Skeletal muscle cell (primary cell): ENCODE results near the gene SFN.
A peak's percentile ranks its signal among the peaks of the same experiment; 100 is the strongest.
"Not testable (repeated sequence)": the region's sequence is repeated elsewhere in the genome, so short reads cannot be mapped to it uniquely, and the experiment has no call there.

Source experiments
- DNase-seq: peaks from one replicate; pipeline ENCODE4 v3.0.0-alpha.2; 2010; ENCODE audit warnings: low read depth
- H3K4me3 ChIP-seq: 2 replicates; pipeline ENCODE4 v1.5.1; 2011; ENCODE audit warnings: low read depth, mild to moderate bottlenecking, control low read depth, low read length, moderate library complexity

SFN gene

GRCh38 chr1:26862781-26863684 is at the start of gene SFN:
SFN (plus strand) TSS chr1:26863149; CDS start chr1:26863213, 64 bp downstream.
- no peak for DNase-seq
- H3K4me3 ChIP-seq = peak within 1 kb of the TSS; percentile 66

- no peak overlapping the region for H3K4me3 ChIP-seq
- no peak for DNase-seq
Measured at GRCh38 chr1:26814377-26814776, 48.6 kb upstream of the SFN start.

- no peak for DNase-seq
- no peak overlapping the region for H3K4me3 ChIP-seq
Measured at GRCh38 chr1:26814893-26815292, 48.1 kb upstream of the SFN start.

GRCh38 chr1:26820784-26821269 is 42.1 kb upstream of the SFN start:
- DNase-seq = no peak
- H3K4me3 ChIP-seq = no peak overlapping the region

- DNase-seq = no peak
- no peak overlapping the region for H3K4me3 ChIP-seq
Measured at GRCh38 chr1:26822737-26823395, 40.1 kb upstream of the SFN start.

GRCh38 chr1:26824731-26825130 is 38.2 kb upstream of the SFN start:
- DNase-seq = no peak
- no peak overlapping the region for H3K4me3 ChIP-seq

GRCh38 chr1:26826261-26827105 is 36.5 kb upstream of the SFN start, which contains the start of gene ZDHHC18:
ZDHHC18 (plus strand) TSS chr1:26826688; CDS start chr1:26826805, 117 bp downstream.
- peak within 1 kb of the TSS; percentile 63 for H3K4me3 ChIP-seq
- no peak for DNase-seq

- H3K4me3 ChIP-seq = peak overlapping the region; percentile 63
- DNase-seq = no peak
Measured at GRCh38 chr1:26827106-26827604, 35.8 kb upstream of the SFN start.

GRCh38 chr1:26827663-26828062 is 35.3 kb upstream of the SFN start:
- peak overlapping the region; percentile 63 for H3K4me3 ChIP-seq
- no peak for DNase-seq

- H3K4me3 ChIP-seq = no peak overlapping the region
- no peak for DNase-seq
Measured at GRCh38 chr1:26828411-26828991, 34.4 kb upstream of the SFN start.

GRCh38 chr1:26829184-26829911 is 33.6 kb upstream of the SFN start:
- H3K4me3 ChIP-seq = no peak overlapping the region

GRCh38 chr1:26831059-26831458 is 31.9 kb upstream of the SFN start:
- no peak for DNase-seq
- no peak overlapping the region for H3K4me3 ChIP-seq

More at GRCh38 chr1:26829184-26829911, 33.6 kb upstream of the SFN start:
- DNase-seq = no peak

- DNase-seq = no peak
- H3K4me3 ChIP-seq = no peak overlapping the region
Measured at GRCh38 chr1:26831546-26832248, 31.3 kb upstream of the SFN start.

- no peak for DNase-seq
- H3K4me3 ChIP-seq = no peak overlapping the region
Measured at GRCh38 chr1:26832249-26832960, 30.5 kb upstream of the SFN start.

- no peak overlapping the region for H3K4me3 ChIP-seq
- DNase-seq = no peak
Measured at GRCh38 chr1:26833432-26834405, 29.2 kb upstream of the SFN start.

GRCh38 chr1:26837665-26838064 is 25.3 kb upstream of the SFN start:
- H3K4me3 ChIP-seq, DNase-seq: not testable (repeated sequence)
